PC-3 (cell line): ENCODE data around the gene P2RY14. TPM values are rescaled to one million over a fixed set of nuclear protein-coding genes. Genes with fewer than 3 reads are reported as not detected.

Experiments
- ATAC-seq: fragments of 200-7000 bp; cut with Tn5 transposase; 2 replicates; pipeline ENCODE4 v1.9.1; 2020; ENCODE audit warnings: mild to moderate bottlenecking, moderate library complexity
- BruUV-seq: library from RNA; stranded (reverse); fragments of 400-500 nt; replicated peaks from 2 replicates; lab custom pipeline; 2021; lab: Mats Ljungman, UMichigan
- CTCF ChIA-PET: fragments of 300-600 bp; sonication (Branson Sonifier 250); formaldehyde crosslinking; loops from one replicate; lab custom pipeline; 2022; ENCODE audit warnings: antibody characterized with exemption; lab: Charles Lee
- POLR2A ChIA-PET: fragments of 300-600 bp; sonication (Branson Sonifier 250); formaldehyde crosslinking; loops from one replicate; lab custom pipeline; 2022; ENCODE audit warnings: antibody characterized with exemption; ENCODE audit not compliant: unreplicated experiment; lab: Charles Lee
- DNase-seq: peaks from one replicate; pipeline ENCODE4 v3.0.0-alpha.2; 2015
- H2AFZ ChIP-seq: fragments of 300-600 bp; sonication (generic); 2 replicates; pipeline ENCODE4 v1.6.0; 2016; ENCODE audit warnings: antibody characterized with exemption, low read length
- H3F3A ChIP-seq: fragments of 300-600 bp; sonication (generic); one replicate; pipeline ENCODE4 v1.6.0; 2017; ENCODE audit warnings: antibody characterized with exemption, low read length, control low read depth, mild to moderate bottlenecking; ENCODE audit not compliant: unreplicated experiment
- H3K27ac ChIP-seq: fragments of 300-600 bp; sonication (generic); 2 replicates; pipeline ENCODE4 v1.5.1; 2016; ENCODE audit warnings: mild to moderate bottlenecking, low read length
- H3K27me3 ChIP-seq: fragments of 300-600 bp; sonication (generic); 2 replicates; pipeline ENCODE4 v1.6.1; 2016; ENCODE audit warnings: low read length, mixed read lengths
- H3K36me3 ChIP-seq: fragments of 300-600 bp; sonication (generic); 2 replicates; pipeline ENCODE4 v1.6.1; 2016; ENCODE audit warnings: low read depth, mixed run types, low read length, mixed read lengths
- H3K4me1 ChIP-seq: fragments of 300-600 bp; sonication (generic); 2 replicates; pipeline ENCODE4 v1.5.1; 2016; ENCODE audit warnings: low read length; ENCODE audit not compliant: insufficient read depth
- H3K4me2 ChIP-seq: fragments of 300-600 bp; sonication (generic); 2 replicates; pipeline ENCODE4 v1.6.0; 2016; ENCODE audit warnings: low read length
- H3K4me3 ChIP-seq: fragments of 300-600 bp; sonication (generic); 2 replicates; pipeline ENCODE4 v1.5.1; 2016; ENCODE audit warnings: mild to moderate bottlenecking, low read length, mixed read lengths
- H3K79me2 ChIP-seq: fragments of 300-600 bp; sonication (generic); 2 replicates; pipeline ENCODE4 v1.6.1; 2017; ENCODE audit warnings: low read length, mixed read lengths
- H3K9ac ChIP-seq: fragments of 300-600 bp; sonication (generic); 2 replicates; pipeline ENCODE4 v1.6.0; 2016; ENCODE audit warnings: mild to moderate bottlenecking, low read length
- H3K9me2 ChIP-seq: fragments of 300-600 bp; sonication (generic); replicated peaks from 2 replicates; pipeline ENCODE4 v1.6.1; 2016; ENCODE audit warnings: mixed run types, low read length, mixed read lengths
- H3K9me3 ChIP-seq: fragments of 300-600 bp; sonication (generic); 2 replicates; pipeline ENCODE4 v1.6.1; 2016; ENCODE audit warnings: low read length, mixed read lengths
- H4K20me1 ChIP-seq: fragments of 300-600 bp; sonication (generic); 2 replicates; pipeline ENCODE4 v1.6.1; 2016; ENCODE audit warnings: low read length, mixed read lengths
- CTCF ChIP-seq: fragments of 300-600 bp; sonication (generic); conservative IDR thresholded peaks from 2 replicates; pipeline ENCODE4 v1.5.1; 2017; ENCODE audit warnings: antibody characterized with exemption, low read depth, mild to moderate bottlenecking, low read length
- EZH2 ChIP-seq: fragments of 300-600 bp; sonication (generic); IDR thresholded peaks from one replicate; pipeline ENCODE4 v1.6.1; 2017; ENCODE audit warnings: antibody characterized with exemption, mild to moderate bottlenecking, low read length; ENCODE audit not compliant: unreplicated experiment
- EZH2phosphoT487 ChIP-seq: fragments of 300-600 bp; sonication (generic); IDR thresholded peaks from 2 replicates; pipeline ENCODE4 v1.6.1; 2018; ENCODE audit warnings: mild to moderate bottlenecking, antibody characterized with exemption, low read length, borderline replicate concordance
- intact Hi-C: fragments of 100-400 bp; cut with micrococcal nuclease; formaldehyde crosslinking; loops from 2 replicates; pipeline ENCODE4 v1.9.0; 2023
- total RNA-seq: library from RNA; depleted of rRNA; stranded (reverse); fragments of >200 nt; gene quantifications from 2 replicates; pipeline ENCODE4 v1.2.3, GENCODE V29; 2014

The P2RY14 gene
- total RNA-seq, 1 experiment from 2014 or later = not detected

GRCh38 chr3:151307583-151308488, 29.5 kb upstream of the P2RY14 start:
- peak overlapping the region; percentile 58 for H3K9ac ChIP-seq
- intact Hi-C loops = no loop called here
- H3K4me2 ChIP-seq = peak overlapping the region; percentile 85
- no peaks in the 10 kb centered on the region for H3K36me3 ChIP-seq
- ChIA-PET POLR2A (no interaction called here), CTCF (interaction anchor here (0.6 to 0.7 kb wide), 2 partner anchors 20 to 810 kb away, joined by 3 to 7 read pairs; no protein-coding TSS in a partner anchor)
- H3F3A ChIP-seq = peaks cover 21% of the 10 kb centered on the region
- TF ChIP-seq EZH2phosphoT487 (no peak), CTCF (no peak), EZH2 (no peak)
- peaks cover 66% of the 10 kb centered on the region for H3K4me1 ChIP-seq
- H2AFZ ChIP-seq = no peak overlapping the region
- DNase-seq (peak; percentile 66), ATAC-seq (peak; percentile 25; the same call in 1 of the 2 replicates)
- peaks cover 73% of the 10 kb centered on the region for H3K79me2 ChIP-seq
- H3K27ac ChIP-seq = peak overlapping the region; percentile 95
- H3K9me2 ChIP-seq = no peaks in the 10 kb centered on the region
- H4K20me1 ChIP-seq = no peaks in the 10 kb centered on the region
- peak overlapping the region; percentile 49 for H3K4me3 ChIP-seq
- H3K27me3 ChIP-seq = no peaks in the 10 kb centered on the region
- no TSS peak for BruUV-seq
- no peaks in the 10 kb centered on the region for H3K9me3 ChIP-seq

GRCh38 chr3:151307131-151307530, 28.8 kb upstream of the P2RY14 start:
- DNase-seq (peak; percentile 32), ATAC-seq (no peak)
- intact Hi-C loops = no loop called here
- H3K9me2 ChIP-seq = no peaks in the 10 kb centered on the region
- TF ChIP-seq CTCF (no peak), EZH2 (no peak), EZH2phosphoT487 (no peak)
- H3F3A ChIP-seq = peaks cover 21% of the 10 kb centered on the region
- H3K4me2 ChIP-seq = peak overlapping the region; percentile 85
- H3K4me3 ChIP-seq = no peak overlapping the region
- ChIA-PET CTCF (interaction anchor here (0.7 kb wide), 1 partner anchor 21 kb away, joined by 7 read pairs; no protein-coding TSS in a partner anchor), POLR2A (no interaction called here)
- H3K36me3 ChIP-seq = no peaks in the 10 kb centered on the region
- H3K4me1 ChIP-seq = peaks cover 73% of the 10 kb centered on the region
- H3K9me3 ChIP-seq = no peaks in the 10 kb centered on the region
- H3K27me3 ChIP-seq = no peaks in the 10 kb centered on the region
- BruUV-seq = no TSS peak
- H2AFZ ChIP-seq = no peak overlapping the region
- H3K9ac ChIP-seq = peak overlapping the region; percentile 58; the same call in 1 of the 2 replicates
- H3K79me2 ChIP-seq = peaks cover 72% of the 10 kb centered on the region
- H4K20me1 ChIP-seq = no peaks in the 10 kb centered on the region
- H3K27ac ChIP-seq = peak overlapping the region; percentile 95
